Limb (tissue), 2 donors: ENCODE data around the gene BTBD7.

ENCODE experiments used
- DNase-seq, 2 donors: peaks; one replicate each; pipeline ENCODE4 v3.0.0-alpha.2; 2016; ENCODE audit errors: extremely low spot score in 2 of 2

BTBD7 gene

DNA sequence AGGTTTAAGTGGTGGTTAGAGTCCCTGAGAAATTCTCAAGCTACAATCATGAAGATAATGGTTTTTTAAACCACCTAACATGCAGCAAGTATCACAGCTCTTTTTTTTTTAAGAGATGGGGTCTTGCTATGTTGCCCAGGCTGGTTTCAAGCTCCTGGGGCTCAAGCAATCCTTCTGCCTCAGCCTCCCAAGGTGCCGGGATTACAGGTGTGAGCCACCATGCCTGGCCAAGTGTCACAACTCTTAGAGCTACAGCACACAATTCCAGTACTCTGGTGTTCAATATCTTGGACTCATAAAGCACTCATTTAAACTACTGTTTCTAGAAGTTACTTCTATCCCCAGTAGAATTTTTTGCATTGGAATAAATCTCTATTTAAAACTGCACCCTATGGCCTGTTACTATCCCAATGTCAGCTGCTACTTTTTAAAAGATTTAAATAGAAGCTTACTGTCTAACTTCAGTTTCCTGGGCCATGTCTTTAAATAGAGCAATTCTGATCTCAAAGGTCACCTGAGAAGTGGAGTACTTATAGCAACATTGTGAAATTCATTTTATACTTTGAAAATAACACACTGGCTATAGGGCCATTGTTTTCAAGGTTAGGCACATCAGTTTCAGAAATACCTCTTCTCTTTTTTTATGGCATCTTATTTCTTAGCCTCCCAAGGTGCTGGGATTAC lies 137.4 kb downstream of the BTBD7 start:
- no peak for DNase-seq
